GM19395 (cell line): ENCODE results near the gene ENPP7.

Source experiments
- ATAC-seq: cut with Tn5 transposase; IDR thresholded peaks from one replicate; pipeline ENCODE4 v1.9.1; 2021; ENCODE audit warnings: mild to moderate bottlenecking, moderate library complexity; ENCODE audit not compliant: unreplicated experiment

The ENPP7 gene

GRCh38 chr17:79789943-79790804 is 59.4 kb downstream of the ENPP7 start:
- ATAC-seq: no peak

GRCh38 chr17:79790805-79791734 is 60.3 kb downstream of the ENPP7 start:
- no peak for ATAC-seq

- no peak for ATAC-seq
These were observed 61.0 kb downstream of the ENPP7 start for GRCh38 chr17:79791735-79792161.
